Measurements from ENCODE around the gene NAGPA. TPM values are rescaled to one million over a fixed set of nuclear protein-coding genes. Genes with fewer than 3 reads are reported as not detected.
"Not testable (repeated sequence)": the region's sequence is repeated elsewhere in the genome, so short reads cannot be mapped to it uniquely, and the experiment has no call there.

The NAGPA gene, protein sequence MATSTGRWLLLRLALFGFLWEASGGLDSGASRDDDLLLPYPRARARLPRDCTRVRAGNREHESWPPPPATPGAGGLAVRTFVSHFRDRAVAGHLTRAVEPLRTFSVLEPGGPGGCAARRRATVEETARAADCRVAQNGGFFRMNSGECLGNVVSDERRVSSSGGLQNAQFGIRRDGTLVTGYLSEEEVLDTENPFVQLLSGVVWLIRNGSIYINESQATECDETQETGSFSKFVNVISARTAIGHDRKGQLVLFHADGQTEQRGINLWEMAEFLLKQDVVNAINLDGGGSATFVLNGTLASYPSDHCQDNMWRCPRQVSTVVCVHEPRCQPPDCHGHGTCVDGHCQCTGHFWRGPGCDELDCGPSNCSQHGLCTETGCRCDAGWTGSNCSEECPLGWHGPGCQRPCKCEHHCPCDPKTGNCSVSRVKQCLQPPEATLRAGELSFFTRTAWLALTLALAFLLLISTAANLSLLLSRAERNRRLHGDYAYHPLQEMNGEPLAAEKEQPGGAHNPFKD
- 30.5 and 34.7 TPM in 2 replicates for total RNA-seq (2014; rRNA removed; shearing (Covaris generic))

- peak; percentile 80 for DNase-seq (ENCODE audit: low spot score)
Observed at GRCh38 chr16:5033256-5034166, at the start of gene NAGPA. Gene NAGPA, minus strand, starts transcription at chr16:5033935. Its CDS starts 21 bp downstream, at chr16:5033914.

DNA sequence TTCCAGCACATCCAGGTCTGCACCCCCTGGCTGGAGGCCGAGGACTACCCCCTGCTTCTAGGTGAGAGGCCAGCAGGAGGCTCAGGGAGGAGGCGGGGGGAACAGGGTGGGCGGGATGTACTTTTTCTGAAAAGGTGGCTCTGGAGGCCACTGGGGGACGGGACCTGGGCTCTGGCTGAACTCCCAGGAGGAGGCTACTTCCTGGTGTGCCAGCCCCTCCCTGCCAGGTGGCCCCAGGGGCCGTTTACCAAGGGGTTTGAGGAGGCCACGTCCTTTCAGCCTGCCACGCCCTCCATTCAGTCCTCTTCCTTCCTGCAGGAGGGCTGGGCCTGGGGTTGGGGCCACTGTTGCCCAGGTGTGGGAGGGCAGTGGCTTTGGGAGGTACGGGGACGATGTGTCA lies 47.3 kb upstream of the NAGPA start:
- DNase-seq (ENCODE audit: low spot score), result not testable (repeated sequence)

DNA sequence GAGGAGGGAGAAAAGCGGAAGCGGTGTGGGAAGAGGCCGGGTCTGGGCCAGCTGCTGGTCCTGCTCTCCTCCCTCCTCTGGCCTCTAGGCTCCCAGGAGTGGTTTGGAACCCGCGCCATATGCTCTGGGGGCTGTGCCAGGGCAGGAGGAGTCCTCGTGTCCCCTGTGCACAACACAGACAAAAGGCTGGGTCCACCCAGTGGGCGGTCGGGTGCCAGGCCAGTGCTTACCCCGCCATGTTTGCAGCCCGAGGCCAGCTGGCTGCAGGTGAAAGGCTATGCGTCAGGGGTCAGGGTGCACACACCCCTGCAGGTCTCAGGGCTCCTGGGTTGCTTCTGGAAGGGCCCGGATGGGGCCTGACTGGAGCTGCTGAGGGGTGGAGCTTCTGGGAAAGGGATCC lies 46.7 kb upstream of the NAGPA start:
- DNase-seq (ENCODE audit: low spot score), result not testable (repeated sequence)

GRCh38 chr16:5078626-5079025 lies 44.9 kb upstream of the NAGPA start:
- DNase-seq (ENCODE audit: low spot score), result no peak

DNA sequence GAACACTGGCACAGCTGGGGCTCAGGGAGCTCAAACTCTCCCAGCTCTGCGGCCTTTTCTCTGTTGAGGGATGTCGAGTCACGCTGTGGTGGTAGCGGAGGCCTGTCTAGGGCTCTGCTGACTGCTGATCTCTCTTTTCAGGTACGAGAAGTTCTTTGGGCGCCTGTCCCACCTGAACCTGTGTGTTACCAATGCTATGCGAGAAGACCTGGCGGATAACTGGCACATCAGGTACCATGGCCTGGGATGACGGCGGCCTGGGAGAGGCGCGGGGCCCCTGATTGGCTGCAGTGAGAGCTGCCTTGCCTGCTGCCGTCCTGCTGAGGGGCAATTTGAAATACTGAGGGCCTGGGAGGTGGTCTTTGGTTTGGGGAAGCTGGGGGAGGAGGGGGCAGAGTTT lies 43.6 kb upstream of the NAGPA start:
- no peak for DNase-seq (ENCODE audit: low spot score)

- no peak for DNase-seq (ENCODE audit: low spot score)
Observed at GRCh38 chr16:5075637-5076036, 41.9 kb upstream of the NAGPA start.

DNA sequence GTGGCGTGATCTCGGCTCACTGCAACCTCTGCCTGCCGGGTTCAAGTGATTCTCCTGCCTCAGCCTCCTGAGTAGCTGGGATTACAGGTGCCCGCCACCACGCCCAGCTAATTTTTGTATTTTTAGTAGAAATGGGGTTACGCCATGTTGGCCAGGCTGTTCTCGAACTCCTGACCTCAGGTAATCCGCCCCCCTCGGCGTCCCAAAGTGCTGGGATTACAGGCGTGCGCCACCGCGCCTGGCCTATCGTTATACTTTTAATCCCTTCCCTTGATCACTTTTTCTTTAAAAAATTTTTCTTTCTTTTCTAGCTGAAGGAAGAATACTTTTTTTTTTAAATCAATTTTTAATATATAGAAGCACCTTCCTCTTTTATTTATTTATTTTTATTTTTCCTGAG lies 40.0 kb upstream of the NAGPA start:
- DNase-seq (ENCODE audit: low spot score), result not testable (repeated sequence)

DNA sequence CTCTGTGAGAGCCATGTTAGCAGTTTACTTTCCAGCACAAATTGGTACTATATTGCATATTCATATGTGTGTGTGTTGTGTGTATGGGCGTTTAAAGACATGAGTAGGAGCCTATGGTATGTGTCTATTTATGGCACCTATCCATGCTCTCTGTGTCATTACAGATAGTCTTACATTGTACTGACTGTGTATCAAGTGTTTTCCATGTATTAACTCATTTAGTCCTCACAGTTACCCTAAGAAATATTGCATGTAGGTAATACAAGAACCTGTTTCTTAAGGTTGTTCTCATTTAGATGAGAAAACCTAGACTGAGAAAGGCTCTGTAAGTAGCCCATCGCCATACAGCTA lies 39.5 kb upstream of the NAGPA start:
- no peak for DNase-seq (ENCODE audit: low spot score)

DNA sequence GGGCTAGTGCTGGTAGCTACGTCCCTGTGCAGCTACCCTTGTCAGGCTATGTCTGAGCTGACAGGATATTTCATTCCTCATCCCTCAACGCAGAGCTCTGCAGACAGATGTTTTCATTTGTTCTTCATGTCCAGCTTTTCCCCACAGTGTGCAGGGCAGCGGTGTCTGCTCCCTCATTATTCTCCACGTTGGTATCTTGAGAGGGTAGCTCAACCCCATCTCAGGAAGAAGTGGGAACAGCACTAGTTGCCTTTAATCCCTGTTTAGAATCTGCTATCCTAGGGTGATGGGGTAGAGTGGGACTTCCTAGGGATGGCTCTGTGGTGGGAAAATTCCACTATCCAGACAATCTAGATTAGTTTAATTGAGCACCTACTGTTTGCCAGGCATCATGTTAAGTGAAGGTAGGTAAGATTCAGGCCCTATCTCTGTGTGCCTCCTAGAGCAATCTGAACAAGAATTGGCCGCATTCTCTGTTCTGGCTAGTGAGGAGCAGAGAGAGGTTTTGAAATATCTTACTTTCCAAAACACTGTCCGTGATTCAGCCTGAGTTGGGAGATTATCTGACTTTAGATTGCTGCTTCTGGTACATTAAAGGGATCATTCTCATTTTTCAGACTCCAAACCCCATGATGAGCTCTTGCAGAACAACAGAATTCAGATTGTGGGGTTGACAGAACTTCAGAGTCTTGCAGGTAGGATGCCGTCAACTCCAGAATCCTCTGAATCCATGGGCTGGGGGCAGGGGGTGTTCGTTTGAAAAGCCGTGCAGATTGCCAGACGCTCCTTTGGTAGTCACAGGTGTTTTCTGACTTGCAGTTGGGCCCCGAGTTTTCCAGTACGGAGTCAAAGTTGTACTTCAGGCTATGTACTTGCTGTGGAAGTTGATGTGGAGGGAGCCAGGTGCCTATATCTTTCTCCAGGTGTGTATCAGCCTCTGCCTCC lies 38.9 kb upstream of the NAGPA start:
- no peak for DNase-seq (ENCODE audit: low spot score)

DNA sequence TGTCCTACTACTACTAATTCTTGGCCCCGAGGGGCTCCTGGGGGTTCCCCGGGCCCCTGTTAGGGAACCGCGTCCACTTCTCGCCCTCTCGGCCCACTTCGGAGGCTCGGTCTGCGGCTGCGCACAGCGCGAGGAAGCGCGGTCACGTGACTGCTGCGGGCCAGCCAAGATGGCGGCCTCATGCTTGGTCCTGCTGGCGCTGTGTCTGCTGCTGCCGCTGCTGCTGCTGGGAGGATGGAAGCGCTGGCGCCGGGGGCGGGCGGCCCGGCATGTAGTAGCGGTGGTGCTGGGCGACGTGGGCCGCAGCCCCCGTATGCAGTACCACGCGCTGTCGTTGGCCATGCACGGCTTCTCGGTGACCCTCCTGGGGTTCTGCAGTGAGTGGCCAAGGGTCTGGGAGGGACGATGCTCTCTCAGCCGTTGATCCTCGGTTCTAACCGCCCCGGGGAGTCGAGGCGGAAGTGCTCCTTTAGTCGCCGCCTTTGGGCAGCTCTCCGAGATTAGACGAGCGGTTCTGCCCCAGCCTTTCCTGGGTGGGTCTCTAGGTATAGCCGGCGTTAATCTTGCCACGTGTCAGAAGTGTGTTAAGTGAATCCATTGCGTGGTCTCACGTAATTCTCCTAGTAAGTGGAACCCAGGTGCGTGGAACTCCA lies 38.1 kb upstream of the NAGPA start, which contains the start of gene ALG1:
ALG1 (plus strand) TSS at position 163 of the 653 bp plus-strand sequence; CDS start at position 170, 7 bp downstream.
- peak; percentile 87 for DNase-seq (ENCODE audit: low spot score)

DNA sequence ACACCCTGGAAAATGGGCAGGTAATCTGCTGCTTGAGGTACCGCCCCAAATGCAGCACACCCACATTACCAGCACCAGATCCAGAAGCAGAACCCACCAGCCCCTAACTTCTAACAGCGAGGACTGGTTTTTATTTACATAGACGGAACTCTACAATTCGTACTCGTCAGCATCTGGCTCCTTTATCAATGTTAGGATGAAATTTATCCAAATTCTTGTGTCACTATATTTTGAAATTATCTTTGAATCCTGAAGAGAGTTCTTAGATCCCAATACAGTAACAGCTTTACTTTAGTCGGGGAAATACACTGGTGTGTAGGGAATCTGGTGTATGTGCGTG lies 37.6 kb upstream of the NAGPA start:
- DNase-seq (ENCODE audit: low spot score), result peak; percentile 5

DNA sequence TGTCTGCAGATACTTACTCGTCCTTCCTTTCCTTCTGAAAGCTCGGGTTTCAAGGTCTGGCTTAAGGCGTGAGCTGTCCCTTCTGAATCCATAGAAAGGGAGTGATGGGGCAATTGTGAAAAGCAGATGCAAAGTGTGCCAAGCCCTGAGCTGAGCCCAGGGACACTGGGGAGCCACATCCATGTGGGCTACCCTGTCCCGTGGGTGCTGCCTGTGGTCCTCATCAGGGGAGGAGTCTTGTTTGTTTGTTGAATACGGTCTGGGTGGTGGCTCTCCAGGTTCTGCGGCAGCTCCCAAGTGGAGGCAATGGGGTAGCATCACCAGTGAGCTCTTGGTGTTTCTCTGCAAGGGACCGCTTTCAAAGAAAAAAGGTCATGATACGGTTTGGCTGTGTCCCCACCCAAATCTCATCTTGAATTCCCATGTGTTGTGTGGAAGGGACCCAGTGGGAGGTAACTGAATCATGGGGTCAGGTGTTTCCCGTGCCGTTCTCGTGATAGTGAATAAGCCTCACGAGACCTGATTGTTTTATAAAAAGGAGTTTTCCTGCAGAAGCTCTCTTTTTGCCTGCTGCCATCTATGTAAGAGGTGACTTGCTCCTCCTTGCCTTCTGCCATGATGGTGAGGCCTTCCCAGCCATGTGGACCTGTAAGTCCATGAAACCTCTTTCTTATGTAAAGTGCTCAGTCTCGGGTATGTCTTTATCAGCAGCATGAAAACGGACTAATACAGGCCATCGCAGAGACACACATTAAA lies 36.9 kb upstream of the NAGPA start:
- DNase-seq (ENCODE audit: low spot score), result no peak

- no peak for DNase-seq (ENCODE audit: low spot score)
Observed at GRCh38 chr16:5069854-5070253, 36.1 kb upstream of the NAGPA start.

DNA sequence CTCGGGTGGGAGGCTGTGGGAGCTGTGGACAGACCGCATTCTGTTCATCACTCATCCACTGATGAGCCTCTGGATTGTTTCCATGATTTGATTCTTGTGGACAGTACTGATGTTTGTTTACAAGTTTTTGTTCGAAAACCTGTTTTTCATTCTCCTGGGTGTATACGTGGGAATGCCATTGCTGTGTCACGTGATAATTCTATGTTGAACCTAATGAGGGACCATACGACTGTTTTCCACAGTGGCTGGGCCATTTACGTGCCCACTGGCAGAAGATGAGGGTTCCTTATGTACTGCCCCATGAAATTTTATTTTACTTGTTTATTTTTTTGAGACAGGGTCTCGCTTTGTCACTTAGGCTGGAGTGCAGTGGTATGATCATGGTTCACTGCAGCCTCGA lies 35.3 kb upstream of the NAGPA start:
- no peak for DNase-seq (ENCODE audit: low spot score)

DNA sequence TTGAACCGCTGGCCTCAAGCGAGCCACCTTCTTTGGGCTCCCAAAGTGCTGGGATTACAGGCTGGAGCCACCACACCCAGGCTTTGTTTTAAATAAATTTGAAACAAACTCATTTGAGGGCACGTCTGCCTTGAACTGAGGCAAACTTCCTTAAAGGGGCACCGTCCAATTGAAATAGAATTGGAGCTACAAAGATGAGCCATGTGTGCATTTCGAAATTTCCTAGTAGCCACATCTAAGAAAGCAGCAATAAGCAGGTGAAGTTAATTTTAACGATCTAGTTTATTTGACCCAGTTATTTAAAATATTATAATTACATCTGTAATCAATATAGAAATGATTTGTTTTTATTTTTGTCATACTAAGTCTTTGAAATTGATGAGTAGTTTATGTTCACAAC lies 32.8 kb upstream of the NAGPA start:
- DNase-seq (ENCODE audit: low spot score), result no peak

GRCh38 chr16:5065813-5066212 lies 32.1 kb upstream of the NAGPA start, which contains the start of gene C16orf89:
Gene C16orf89, minus strand, starts transcription at chr16:5065956. Its CDS starts 48 bp downstream, at chr16:5065908.
- no peak for DNase-seq (ENCODE audit: low spot score)

- DNase-seq (ENCODE audit: low spot score), result no peak
Observed at GRCh38 chr16:5065326-5065725, 31.6 kb upstream of the NAGPA start.

- no peak for DNase-seq (ENCODE audit: low spot score)
Observed at GRCh38 chr16:5064915-5065314, 31.2 kb upstream of the NAGPA start.

- no peak for DNase-seq (ENCODE audit: low spot score)
Observed at GRCh38 chr16:5062790-5063765, 29.3 kb upstream of the NAGPA start.
